HG02623 (cell line): ENCODE results near the gene HMGCS2.

Experiments
- ATAC-seq: cut with Tn5 transposase; IDR thresholded peaks from one replicate; pipeline ENCODE4 v1.9.1; 2021; ENCODE audit warnings: moderate library complexity; ENCODE audit not compliant: unreplicated experiment

HMGCS2 gene

GRCh38 chr1:119703666-119704450 is 64.8 kb downstream of the HMGCS2 start:
- no peak for ATAC-seq

DNA sequence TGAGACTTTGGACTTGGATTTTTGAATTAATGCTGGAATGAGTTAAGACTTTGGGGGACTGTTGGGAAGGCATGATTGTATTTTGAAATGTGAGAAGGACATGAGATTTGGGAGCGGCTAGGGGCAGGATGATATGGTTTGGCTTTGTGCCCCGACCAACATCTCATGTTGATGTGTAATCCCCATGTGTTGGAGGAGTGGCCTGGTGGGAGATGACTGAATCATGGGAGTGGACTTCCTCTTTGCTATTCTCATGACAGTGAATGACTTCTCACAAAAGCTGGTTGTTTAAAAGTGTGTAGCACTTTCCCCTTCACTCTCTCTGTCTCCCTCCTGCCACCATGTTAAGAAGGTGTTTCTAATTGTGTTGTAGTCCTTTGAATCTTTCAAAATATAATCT is 66.3 kb downstream of the HMGCS2 start:
- no peak for ATAC-seq

DNA sequence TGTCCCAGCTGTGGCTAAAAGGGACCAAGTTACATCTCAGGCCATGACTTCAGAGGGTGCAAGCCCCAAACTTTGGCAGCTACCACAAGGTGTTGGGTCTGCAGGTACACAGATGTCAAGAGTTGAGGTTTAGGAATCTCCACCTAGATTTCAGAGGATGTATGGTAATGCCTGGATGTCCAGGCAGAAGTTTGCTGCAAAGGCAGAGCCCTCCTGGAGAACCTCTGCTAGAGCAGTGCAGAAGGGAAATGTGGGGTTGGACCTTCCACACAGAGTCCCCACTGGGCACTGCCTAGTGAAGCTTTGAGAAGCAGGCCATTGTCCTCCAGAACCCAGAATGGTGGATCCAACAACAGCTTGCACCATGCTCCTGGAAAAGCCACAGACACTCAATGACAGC is 67.0 kb downstream of the HMGCS2 start:
- ATAC-seq = no peak

DNA sequence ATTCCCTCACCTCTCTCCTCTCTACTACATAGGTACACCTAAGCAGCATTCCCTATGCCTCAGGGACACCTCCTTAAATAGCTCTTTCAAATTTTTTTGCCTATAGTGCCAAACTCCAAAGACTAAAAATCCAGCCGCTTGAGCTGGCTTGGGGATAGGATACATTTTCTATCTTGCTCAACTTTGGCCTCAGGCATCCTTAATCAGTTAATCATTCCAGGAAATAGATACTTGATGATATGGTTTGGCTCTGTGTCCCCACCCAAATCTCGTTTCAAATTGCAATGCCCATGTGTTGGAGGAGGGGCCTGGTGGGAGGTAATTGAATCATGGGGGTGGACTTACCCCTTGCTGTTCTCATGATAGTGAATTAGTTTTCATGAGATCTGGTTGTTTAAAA is 68.4 kb downstream of the HMGCS2 start:
- ATAC-seq = no peak
